Esophagus muscularis mucosa (tissue), 3 donors: ENCODE measurements around the gene NRG2.

ENCODE experiments used
- EP300 ChIP-seq: sonication (generic); formaldehyde crosslinking; IDR thresholded peaks from one replicate; pipeline ENCODE4 v1.6.1; 2017; ENCODE audit warnings: antibody characterized with exemption
- TF ChIP-seq, protein P1 (sequence below), 3 experiments: fragments of 200-600 bp in 2 of 3; fragments of 450-650 bp in 1 of 3; sonication (generic) in 2 of 3; IDR thresholded peaks; one replicate each; pipeline ENCODE4 v1.5.1; 2017 to 2019; ENCODE audit warnings: antibody characterized with exemption in 3 of 3, mild to moderate bottlenecking in 2 of 3, moderate library complexity in 1 of 3

- no peak for TF ChIP-seq EP300
- TF ChIP-seq, protein P1, sequence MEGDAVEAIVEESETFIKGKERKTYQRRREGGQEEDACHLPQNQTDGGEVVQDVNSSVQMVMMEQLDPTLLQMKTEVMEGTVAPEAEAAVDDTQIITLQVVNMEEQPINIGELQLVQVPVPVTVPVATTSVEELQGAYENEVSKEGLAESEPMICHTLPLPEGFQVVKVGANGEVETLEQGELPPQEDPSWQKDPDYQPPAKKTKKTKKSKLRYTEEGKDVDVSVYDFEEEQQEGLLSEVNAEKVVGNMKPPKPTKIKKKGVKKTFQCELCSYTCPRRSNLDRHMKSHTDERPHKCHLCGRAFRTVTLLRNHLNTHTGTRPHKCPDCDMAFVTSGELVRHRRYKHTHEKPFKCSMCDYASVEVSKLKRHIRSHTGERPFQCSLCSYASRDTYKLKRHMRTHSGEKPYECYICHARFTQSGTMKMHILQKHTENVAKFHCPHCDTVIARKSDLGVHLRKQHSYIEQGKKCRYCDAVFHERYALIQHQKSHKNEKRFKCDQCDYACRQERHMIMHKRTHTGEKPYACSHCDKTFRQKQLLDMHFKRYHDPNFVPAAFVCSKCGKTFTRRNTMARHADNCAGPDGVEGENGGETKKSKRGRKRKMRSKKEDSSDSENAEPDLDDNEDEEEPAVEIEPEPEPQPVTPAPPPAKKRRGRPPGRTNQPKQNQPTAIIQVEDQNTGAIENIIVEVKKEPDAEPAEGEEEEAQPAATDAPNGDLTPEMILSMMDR (IDR thresholded peaks at IDR 0.05): no peak
These were observed 130.3 kb downstream of the NRG2 start for GRCh38 chr5:139912804-139913203.
